H9 (cell line): Measurements from ENCODE around the gene AKAP7. TPM values are rescaled to one million over a fixed set of nuclear protein-coding genes. Genes with fewer than 3 reads are reported as not detected.

Source experiments
- DNase-seq: peaks from one replicate; pipeline ENCODE4 v3.0.0-alpha.2; 2017
- H2AFZ ChIP-seq: one replicate; pipeline ENCODE4 v1.6.1; 2013; ENCODE audit warnings: mild to moderate bottlenecking, low read length, control low read depth, moderate library complexity
- H2AK5ac ChIP-seq: 2 replicates; pipeline ENCODE4 v1.6.1; 2013; ENCODE audit warnings: low read length, control low read depth, mixed read lengths; ENCODE audit not compliant: insufficient read length
- H2BK120ac ChIP-seq: one replicate; pipeline ENCODE4 v1.6.1; 2013; ENCODE audit warnings: low read depth, mild to moderate bottlenecking, low read length, control low read depth, inconsistent platforms; ENCODE audit not compliant: poor library complexity, severe bottlenecking
- H2BK12ac ChIP-seq: 2 replicates; pipeline ENCODE4 v1.6.1; 2013; ENCODE audit warnings: low read length, control low read depth, mixed read lengths, low read depth; ENCODE audit not compliant: insufficient read length
- H2BK15ac ChIP-seq: 2 replicates; pipeline ENCODE4 v1.6.1; 2013; ENCODE audit warnings: low read depth, low read length, control low read depth
- H2BK20ac ChIP-seq: one replicate; pipeline ENCODE4 v1.6.1; 2013; ENCODE audit warnings: low read depth, mild to moderate bottlenecking, low read length, control low read depth, inconsistent platforms; ENCODE audit not compliant: poor library complexity, severe bottlenecking
- H2BK5ac ChIP-seq: 2 replicates; pipeline ENCODE4 v1.6.1; 2013; ENCODE audit warnings: low read length, control low read depth, mixed read lengths; ENCODE audit not compliant: insufficient read length
- H3K14ac ChIP-seq: 2 replicates; pipeline ENCODE4 v1.6.1; 2013; ENCODE audit warnings: low read length, control low read depth; ENCODE audit not compliant: insufficient read depth
- H3K18ac ChIP-seq: 2 replicates; pipeline ENCODE4 v1.6.1; 2013; ENCODE audit warnings: low read depth, mild to moderate bottlenecking, mixed read lengths, low read length, control low read depth; ENCODE audit not compliant: insufficient read length
- H3K23ac ChIP-seq: 2 replicates; pipeline ENCODE4 v1.6.1; 2013; ENCODE audit warnings: low read length, control low read depth, mixed read lengths, low read depth; ENCODE audit not compliant: insufficient read length
- H3K23me2 ChIP-seq: 2 replicates; pipeline ENCODE4 v1.6.1; 2013; ENCODE audit warnings: low read depth, mild to moderate bottlenecking, mixed read lengths, low read length, control low read depth; ENCODE audit not compliant: insufficient read length, poor library complexity, severe bottlenecking
- H3K27ac ChIP-seq: 2 replicates; pipeline ENCODE4 v1.5.1; 2013; ENCODE audit warnings: low read length, control low read depth, mixed read lengths, low read depth; ENCODE audit not compliant: insufficient read length
- H3K27me3 ChIP-seq: 2 replicates; pipeline ENCODE4 v1.6.1; 2013; ENCODE audit warnings: low read length, control low read depth, inconsistent platforms; ENCODE audit not compliant: insufficient read depth
- H3K4ac ChIP-seq: 2 replicates; pipeline ENCODE4 v1.6.1; 2013; ENCODE audit warnings: low read depth, mild to moderate bottlenecking, control low read depth, inconsistent platforms, low read length, moderate library complexity
- H3K4me1 ChIP-seq: 2 replicates; pipeline ENCODE4 v1.6.1; 2013; ENCODE audit warnings: low read length, control low read depth, inconsistent platforms; ENCODE audit not compliant: insufficient read depth
- H3K4me2 ChIP-seq: 2 replicates; pipeline ENCODE4 v1.6.1; 2013; ENCODE audit warnings: low read length, control low read depth, mixed read lengths; ENCODE audit not compliant: insufficient read length, insufficient read depth
- H3K56ac ChIP-seq: 2 replicates; pipeline ENCODE4 v1.6.1; 2013; ENCODE audit warnings: low read depth, mild to moderate bottlenecking, mixed read lengths, low read length, control low read depth; ENCODE audit not compliant: insufficient read length
- H3K79me1 ChIP-seq: 2 replicates; pipeline ENCODE4 v1.6.1; 2013; ENCODE audit warnings: low read depth, mild to moderate bottlenecking, moderate library complexity, low read length, control low read depth, inconsistent platforms; ENCODE audit not compliant: insufficient read depth, poor library complexity, severe bottlenecking
- H3K79me2 ChIP-seq: 2 replicates; pipeline ENCODE4 v1.6.1; 2013; ENCODE audit warnings: low read length, control low read depth, inconsistent platforms; ENCODE audit not compliant: insufficient read depth
- H3K9ac ChIP-seq: 2 replicates; pipeline ENCODE4 v1.6.1; 2013; ENCODE audit warnings: low read length, control low read depth, mixed read lengths; ENCODE audit not compliant: insufficient read length; ENCODE audit errors: extremely low read depth
- H3K9me3 ChIP-seq: one replicate; pipeline ENCODE4 v1.6.1; 2013; ENCODE audit warnings: low read depth, low read length, inconsistent platforms; ENCODE audit not compliant: control insufficient read depth
- H3T11ph ChIP-seq: one replicate; pipeline ENCODE4 v1.6.1; 2013; ENCODE audit warnings: mild to moderate bottlenecking, low read length, control low read depth, inconsistent platforms
- H4K20me1 ChIP-seq: one replicate; pipeline ENCODE4 v1.6.1; 2013; ENCODE audit not compliant: control insufficient read depth, insufficient read length, insufficient read depth
- H4K5ac ChIP-seq: 2 replicates; pipeline ENCODE4 v1.6.1; 2013; ENCODE audit warnings: low read depth, mild to moderate bottlenecking, mixed read lengths, low read length, control low read depth; ENCODE audit not compliant: insufficient read length
- H4K8ac ChIP-seq: replicated peaks from 2 replicates; pipeline ENCODE4 v1.6.1; 2013; ENCODE audit warnings: low read length, control low read depth, mixed read lengths, low read depth; ENCODE audit not compliant: insufficient read length
- H4K91ac ChIP-seq: 2 replicates; pipeline ENCODE4 v1.6.1; 2013; ENCODE audit warnings: low read depth, mild to moderate bottlenecking, moderate library complexity, mixed read lengths, low read length, control low read depth; ENCODE audit not compliant: insufficient read length
- H3K27ac Mint-ChIP-seq, 3 experiments: 2 replicates in 2 of 3; 3 replicates in 1 of 3; pipeline ENCODE4 v1.8.0; 2020 to 2021; ENCODE audit warnings: mixed read lengths in 3 of 3, mild to moderate bottlenecking in 1 of 3, moderate library complexity in 1 of 3
- H3K27me3 Mint-ChIP-seq: 2 replicates; pipeline ENCODE4 v1.8.0; 2021; ENCODE audit warnings: low read depth, mild to moderate bottlenecking, moderate library complexity, mixed read lengths
- H3K36me3 Mint-ChIP-seq, 3 experiments: 2 replicates in 2 of 3; 3 replicates in 1 of 3; pipeline ENCODE4 v1.8.0; 2020 to 2021; ENCODE audit warnings: low read depth in 3 of 3, mixed read lengths in 3 of 3; ENCODE audit not compliant: insufficient read depth in 1 of 3
- H3K4me1 Mint-ChIP-seq, 2 experiments: 2 replicates each; pipeline ENCODE4 v1.8.0; 2020; ENCODE audit warnings: mixed read lengths in 2 of 2
- H3K4me3 Mint-ChIP-seq, 2 experiments: 2 replicates in 1 of 2; 3 replicates in 1 of 2; pipeline ENCODE4 v1.8.0; 2020 to 2021; ENCODE audit warnings: mild to moderate bottlenecking in 2 of 2, mixed read lengths in 2 of 2, moderate library complexity in 1 of 2
- H3K9me3 Mint-ChIP-seq, 2 experiments: 2 replicates in 1 of 2; 3 replicates in 1 of 2; pipeline ENCODE4 v1.8.0; 2020; ENCODE audit warnings: mild to moderate bottlenecking in 2 of 2, mixed read lengths in 2 of 2, moderate library complexity in 1 of 2
- total RNA-seq: library from RNA; stranded (reverse); gene quantifications from 2 replicates; pipeline ENCODE4 v1.2.1, GENCODE V29; 2021
- TF ChIP-seq, protein P1 (sequence below): fragments of 200-600 bp; sonication (generic); conservative IDR thresholded peaks from 3 replicates; pipeline ENCODE4 v1.8.0; 2021; ENCODE audit warnings: antibody characterized with exemption, mild to moderate bottlenecking

AKAP7 gene
- total RNA-seq, 1 experiment from 2014 or later: 9.8 TPM

DNA sequence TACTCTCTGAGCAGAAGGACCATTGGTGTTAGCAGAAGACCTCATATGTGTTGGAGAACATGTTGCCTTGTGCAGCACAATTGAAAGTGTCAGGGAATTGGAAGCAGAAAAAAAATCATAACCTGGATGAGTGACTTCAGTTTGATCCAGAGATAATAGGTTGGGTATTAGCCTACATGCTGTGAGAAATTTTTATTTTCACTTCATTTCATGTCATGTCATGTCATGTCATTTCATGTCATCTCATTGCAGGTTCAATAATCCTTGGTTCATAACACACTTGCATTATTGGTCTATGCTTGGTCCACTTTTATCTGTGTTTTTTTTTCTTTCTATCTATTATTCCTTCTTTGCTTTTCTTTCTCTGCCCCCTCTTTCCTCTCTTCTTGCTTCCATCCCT lies 34.3 kb downstream of the AKAP7 start:
- H3K23ac ChIP-seq: no peak overlapping the region
- H3K4me1 ChIP-seq: no peaks in the 10 kb centered on the region
- Mint-ChIP-seq H3K36me3 (0 out of 7 replicates have a peak, but pooled peaks cover 0 to 7% (median 0%) of the 10 kb centered on the region in 3 experiments), H3K9me3 (no peaks in the 10 kb centered on the region), H3K27me3 (no peaks in the 10 kb centered on the region), H3K4me3 (no peak overlapping the region), H3K27ac (no peak overlapping the region), H3K4me1 (peaks cover 4 to 5% of the 10 kb centered on the region in 2 experiments)
- H4K91ac ChIP-seq: no peak overlapping the region
- H2BK12ac ChIP-seq: no peak overlapping the region
- TF ChIP-seq, protein P1, sequence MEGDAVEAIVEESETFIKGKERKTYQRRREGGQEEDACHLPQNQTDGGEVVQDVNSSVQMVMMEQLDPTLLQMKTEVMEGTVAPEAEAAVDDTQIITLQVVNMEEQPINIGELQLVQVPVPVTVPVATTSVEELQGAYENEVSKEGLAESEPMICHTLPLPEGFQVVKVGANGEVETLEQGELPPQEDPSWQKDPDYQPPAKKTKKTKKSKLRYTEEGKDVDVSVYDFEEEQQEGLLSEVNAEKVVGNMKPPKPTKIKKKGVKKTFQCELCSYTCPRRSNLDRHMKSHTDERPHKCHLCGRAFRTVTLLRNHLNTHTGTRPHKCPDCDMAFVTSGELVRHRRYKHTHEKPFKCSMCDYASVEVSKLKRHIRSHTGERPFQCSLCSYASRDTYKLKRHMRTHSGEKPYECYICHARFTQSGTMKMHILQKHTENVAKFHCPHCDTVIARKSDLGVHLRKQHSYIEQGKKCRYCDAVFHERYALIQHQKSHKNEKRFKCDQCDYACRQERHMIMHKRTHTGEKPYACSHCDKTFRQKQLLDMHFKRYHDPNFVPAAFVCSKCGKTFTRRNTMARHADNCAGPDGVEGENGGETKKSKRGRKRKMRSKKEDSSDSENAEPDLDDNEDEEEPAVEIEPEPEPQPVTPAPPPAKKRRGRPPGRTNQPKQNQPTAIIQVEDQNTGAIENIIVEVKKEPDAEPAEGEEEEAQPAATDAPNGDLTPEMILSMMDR: no peak
- no peaks in the 10 kb centered on the region for H4K20me1 ChIP-seq
- no peak overlapping the region for H3K27ac ChIP-seq
- H2AK5ac ChIP-seq: peak overlapping the region; percentile 50
- no peaks in the 10 kb centered on the region for H3K23me2 ChIP-seq
- H2BK5ac ChIP-seq: no peak overlapping the region
- no peak overlapping the region for H4K5ac ChIP-seq
- H3K14ac ChIP-seq: no peak overlapping the region
- no peak overlapping the region for H4K8ac ChIP-seq
- H3T11ph ChIP-seq: no peak overlapping the region
- H3K79me1 ChIP-seq: no peaks in the 10 kb centered on the region
- no peak overlapping the region for H3K9ac ChIP-seq
- no peak overlapping the region for H3K4ac ChIP-seq
- H2AFZ ChIP-seq: no peak overlapping the region
- no peaks in the 10 kb centered on the region for H3K79me2 ChIP-seq
- H3K4me2 ChIP-seq: no peak overlapping the region
- no peak overlapping the region for H2BK120ac ChIP-seq
- no peaks in the 10 kb centered on the region for H3K27me3 ChIP-seq
- H2BK15ac ChIP-seq: no peak overlapping the region
- no peaks in the 10 kb centered on the region for H3K9me3 ChIP-seq
- no peak overlapping the region for H3K18ac ChIP-seq
- H3K56ac ChIP-seq: no peak overlapping the region
- no peak for DNase-seq
- H2BK20ac ChIP-seq: no peak overlapping the region
